HEK293T (cell line): ENCODE measurements around the gene SH3BGRL.

Source experiments
- CTCF ChIA-PET: fragments of 350-600 bp; formaldehyde crosslinking; extraction: SDS; loops from one replicate; lab custom pipeline; 2021; ENCODE audit warnings: antibody characterized with exemption, inconsistent platforms; lab: Yijun Ruan, JAX
- POLR2A ChIA-PET: fragments of 350-600 bp; formaldehyde crosslinking; extraction: SDS; loops from one replicate; lab custom pipeline; 2020; ENCODE audit warnings: antibody characterized with exemption, inconsistent platforms; lab: Yijun Ruan, JAX
- DNase-seq: peaks from one replicate; pipeline ENCODE4 v3.0.0; 2012; ENCODE audit warnings: mixed read lengths; ENCODE audit errors: extremely low spot score
- ARNT ChIP-seq: fragments of 450-650 bp; IDR thresholded peaks from 2 replicates; pipeline ENCODE4 v1.6.1; 2017; ENCODE audit warnings: mild to moderate bottlenecking
- BHLHE40 ChIP-seq: fragments of 450-650 bp; IDR thresholded peaks from 2 replicates; pipeline ENCODE4 v1.6.1; 2016; ENCODE audit warnings: mild to moderate bottlenecking, moderate library complexity, borderline replicate concordance
- CTBP1 ChIP-seq: fragments of 450-650 bp; IDR thresholded peaks from 2 replicates; pipeline ENCODE4 v1.6.1; 2016; ENCODE audit warnings: borderline replicate concordance
- ELF4 ChIP-seq: fragments of 450-650 bp; IDR thresholded peaks from 2 replicates; pipeline ENCODE4 v1.6.1; 2017; ENCODE audit warnings: antibody characterized with exemption
- FOXA1 ChIP-seq: fragments of 450-650 bp; IDR thresholded peaks from 2 replicates; pipeline ENCODE4 v1.6.1; 2016; ENCODE audit warnings: mild to moderate bottlenecking
- FOXK2 ChIP-seq: fragments of 450-650 bp; IDR thresholded peaks from 2 replicates; pipeline ENCODE4 v1.6.1; 2016; ENCODE audit warnings: mild to moderate bottlenecking
- FOXM1 ChIP-seq: fragments of 450-650 bp; IDR thresholded peaks from 2 replicates; pipeline ENCODE4 v1.6.1; 2017; ENCODE audit warnings: mild to moderate bottlenecking, borderline replicate concordance
- HDGF ChIP-seq: fragments of 450-650 bp; IDR thresholded peaks from 2 replicates; pipeline ENCODE4 v1.6.1; 2017; ENCODE audit warnings: antibody characterized with exemption, borderline replicate concordance
- L3MBTL2 ChIP-seq: fragments of 450-650 bp; conservative IDR thresholded peaks from 2 replicates; pipeline ENCODE4 v1.6.1; 2016; ENCODE audit warnings: mild to moderate bottlenecking
- LEF1 ChIP-seq: fragments of 450-650 bp; IDR thresholded peaks from 2 replicates; pipeline ENCODE4 v1.6.1; 2017; ENCODE audit warnings: mild to moderate bottlenecking, borderline replicate concordance
- NFRKB ChIP-seq: fragments of 450-650 bp; IDR thresholded peaks from 2 replicates; pipeline ENCODE4 v1.6.1; 2016; ENCODE audit warnings: mild to moderate bottlenecking, moderate library complexity
- SP1 ChIP-seq: fragments of 450-650 bp; IDR thresholded peaks from 2 replicates; pipeline ENCODE4 v1.6.1; 2017
- SUZ12 ChIP-seq: fragments of 450-650 bp; IDR thresholded peaks from 2 replicates; pipeline ENCODE4 v1.6.1; 2016; ENCODE audit warnings: mild to moderate bottlenecking
- TARDBP ChIP-seq: fragments of 450-650 bp; IDR thresholded peaks from 2 replicates; pipeline ENCODE4 v1.6.1; 2016
- ZNF384 ChIP-seq: fragments of 450-650 bp; IDR thresholded peaks from 2 replicates; pipeline ENCODE4 v1.6.1; 2016
- TF ChIP-seq, protein P1 (sequence below): fragments of 450-650 bp; IDR thresholded peaks from 2 replicates; pipeline ENCODE4 v1.6.1; 2016

Gene SH3BGRL

DNA sequence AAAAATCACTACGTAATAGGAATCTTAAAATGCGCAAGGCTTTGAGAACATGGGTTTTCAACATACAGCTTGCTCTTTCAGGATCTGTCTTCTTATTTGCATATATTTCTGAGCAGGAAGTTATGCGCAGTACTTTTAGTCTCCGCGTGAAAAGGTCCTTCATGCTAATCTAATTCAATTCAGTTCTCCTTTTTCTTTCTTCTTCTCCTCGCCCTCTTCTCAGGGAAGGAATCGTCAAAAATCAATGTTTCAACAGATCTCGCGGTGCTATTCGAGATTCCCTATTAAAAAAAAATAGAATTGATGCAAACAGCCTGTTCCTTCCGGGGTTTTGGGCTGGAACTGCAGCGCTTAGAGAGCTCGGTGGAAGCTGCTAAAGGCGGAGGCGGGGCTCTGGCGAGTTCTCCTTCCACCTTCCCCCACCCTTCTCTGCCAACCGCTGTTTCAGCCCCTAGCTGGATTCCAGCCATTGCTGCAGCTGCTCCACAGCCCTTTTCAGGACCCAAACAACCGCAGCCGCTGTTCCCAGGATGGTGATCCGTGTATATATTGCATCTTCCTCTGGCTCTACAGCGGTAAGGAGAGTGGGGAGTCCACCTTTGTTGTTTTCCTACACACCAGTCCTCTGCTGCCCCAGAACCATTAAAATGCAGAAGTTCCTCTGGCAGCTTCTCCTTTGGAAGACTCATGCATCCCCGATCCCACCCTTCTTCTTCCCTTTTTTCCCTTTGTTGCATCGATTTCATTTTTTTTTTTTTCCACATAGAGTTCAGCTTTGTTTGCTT, at the start of gene SH3BGRL, which contains the start of gene HMGN5:
TSS of gene SH3BGRL (plus strand) at position 432 of the 785 bp plus-strand sequence. CDS start at position 531, 99 bp downstream.
TSS of gene HMGN5 (minus strand) at position 243 of the 785 bp plus-strand sequence. CDS start 80,364 bp downstream, outside the sequence.
- POLR2A ChIA-PET, result interaction anchor here (0.7 to 1.7 kb wide), 7 partner anchors 8 to 393 kb away, joined by 3 to 11 read pairs (median 4); no protein-coding TSS in a partner anchor
- CTCF ChIA-PET, result interaction anchor here (0.6 to 1.8 kb wide), 4 partner anchors 74 to 190 kb away, joined by 3 to 9 read pairs (median 4); no protein-coding TSS in a partner anchor
- DNase-seq, result peak; percentile 67
- TF ChIP-seq HDGF (no peak), FOXA1 (no peak), ZNF384 (peak; percentile 21; the same call in 1 of the 2 replicates), SP1 (no peak), L3MBTL2 (peak; percentile 31; the same call in 1 of the 2 replicates), SUZ12 (no peak), ELF4 (no peak)
- TF ChIP-seq, protein P1, sequence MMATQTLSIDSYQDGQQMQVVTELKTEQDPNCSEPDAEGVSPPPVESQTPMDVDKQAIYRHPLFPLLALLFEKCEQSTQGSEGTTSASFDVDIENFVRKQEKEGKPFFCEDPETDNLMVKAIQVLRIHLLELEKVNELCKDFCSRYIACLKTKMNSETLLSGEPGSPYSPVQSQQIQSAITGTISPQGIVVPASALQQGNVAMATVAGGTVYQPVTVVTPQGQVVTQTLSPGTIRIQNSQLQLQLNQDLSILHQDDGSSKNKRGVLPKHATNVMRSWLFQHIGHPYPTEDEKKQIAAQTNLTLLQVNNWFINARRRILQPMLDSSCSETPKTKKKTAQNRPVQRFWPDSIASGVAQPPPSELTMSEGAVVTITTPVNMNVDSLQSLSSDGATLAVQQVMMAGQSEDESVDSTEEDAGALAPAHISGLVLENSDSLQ, result no peak

DNA sequence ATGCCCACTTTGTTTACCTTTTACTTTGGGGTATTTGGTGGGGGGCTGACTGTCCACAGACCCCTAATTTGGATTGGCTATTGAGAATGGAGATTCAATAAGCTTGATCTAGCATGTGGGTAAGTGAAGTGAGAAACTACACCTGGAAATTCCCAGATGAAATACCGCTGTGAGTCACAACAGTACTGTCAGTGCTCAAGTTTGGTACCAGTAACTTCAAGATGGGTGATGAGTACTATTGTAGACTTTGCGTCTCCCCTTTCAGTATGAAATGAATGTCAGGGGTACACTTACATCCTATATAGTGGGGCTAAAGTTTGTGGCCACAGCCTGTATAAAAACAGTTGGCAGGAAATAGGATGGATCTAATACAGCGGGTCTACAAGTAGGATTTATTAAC, 33.5 kb upstream of the SH3BGRL start:
- POLR2A ChIA-PET, result no interaction called here
- TF ChIP-seq FOXK2, result no peak
- no peak for TF ChIP-seq NFRKB
- TF ChIP-seq CTBP1, result no peak
- no peak for TF ChIP-seq ARNT
- TF ChIP-seq TARDBP, result no peak
- no peak for TF ChIP-seq LEF1
- no peak for TF ChIP-seq FOXA1
- TF ChIP-seq, protein P1, result no peak
- CTCF ChIA-PET, result no interaction called here
- DNase-seq, result no peak

DNA sequence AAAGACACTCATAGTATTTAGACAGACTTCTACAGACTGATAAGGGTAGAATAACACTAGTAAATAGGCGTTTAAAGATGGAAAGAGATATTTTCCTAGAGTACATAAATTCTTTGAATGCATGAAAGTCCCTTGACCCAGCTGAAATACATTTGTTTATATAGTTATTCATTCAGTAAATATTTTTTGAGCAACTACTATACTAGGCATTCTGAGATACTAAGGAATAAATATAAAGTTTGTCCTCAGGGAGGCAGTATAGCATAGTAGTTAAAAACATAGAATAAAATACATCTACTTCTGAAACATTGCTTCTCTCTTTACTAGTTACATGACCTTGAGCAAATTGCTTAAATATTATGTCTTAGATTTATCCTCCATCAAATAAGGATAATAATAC, 27.6 kb upstream of the SH3BGRL start:
- CTCF ChIA-PET, result no interaction called here
- DNase-seq, result peak; percentile 9
- POLR2A ChIA-PET, result no interaction called here
- no peak for TF ChIP-seq TARDBP
- no peak for TF ChIP-seq LEF1
- TF ChIP-seq FOXK2, result no peak
- no peak for TF ChIP-seq SUZ12
- TF ChIP-seq BHLHE40, result no peak
- no peak for TF ChIP-seq ZNF384
- TF ChIP-seq CTBP1, result no peak
- TF ChIP-seq ELF4, result no peak
- TF ChIP-seq FOXM1, result no peak
- TF ChIP-seq HDGF, result no peak
- TF ChIP-seq SP1, result no peak
- TF ChIP-seq, protein P1, result no peak
- TF ChIP-seq NFRKB, result no peak
- no peak for TF ChIP-seq ARNT

DNA sequence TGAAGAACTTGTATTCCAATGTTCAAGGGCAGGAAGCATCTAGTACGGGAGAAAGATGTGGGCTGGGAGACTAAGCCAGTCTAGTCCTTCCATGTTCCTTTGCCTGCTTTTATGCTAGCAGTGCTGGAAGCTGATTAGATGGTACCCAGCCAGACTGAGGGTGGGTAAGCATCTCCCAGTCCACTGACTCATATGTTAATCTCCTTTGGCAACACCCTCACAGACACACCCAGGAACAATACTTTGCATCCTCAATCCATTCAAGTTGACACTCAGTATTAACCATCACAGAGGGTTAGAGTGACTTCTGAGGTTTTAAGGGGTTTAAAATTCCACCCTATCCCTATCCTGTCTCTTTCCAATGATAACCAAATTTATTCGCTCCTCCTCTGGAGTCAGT, 6.6 kb upstream of the SH3BGRL start:
- POLR2A ChIA-PET, result no interaction called here
- DNase-seq, result no peak
- CTCF ChIA-PET, result interaction anchor here (0.5 to 1.1 kb wide), 6 partner anchors 9 to 494 kb away, joined by 3 to 5 read pairs (median 3); no protein-coding TSS in a partner anchor
- TF ChIP-seq ZNF384, result no peak

DNA sequence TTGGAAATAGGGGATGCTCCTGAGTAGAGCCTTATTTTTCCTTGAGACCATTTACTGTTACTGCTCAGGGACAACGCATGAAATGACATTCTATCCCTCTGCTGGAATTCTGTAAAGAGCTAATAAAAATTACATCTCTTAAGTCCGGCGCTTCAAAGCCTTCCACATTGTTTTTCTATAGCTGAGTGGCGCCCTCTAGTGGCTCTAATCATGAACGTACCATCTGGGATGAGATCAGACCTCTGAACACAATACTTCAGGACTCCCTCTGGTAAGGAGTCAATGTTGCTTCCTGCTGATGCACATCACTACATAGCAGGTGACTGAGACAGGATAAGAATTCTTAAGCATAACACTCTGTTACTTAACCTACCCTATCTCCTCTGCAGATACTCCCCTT, 6.2 kb upstream of the SH3BGRL start:
- CTCF ChIA-PET, result interaction anchor here (0.5 to 1.1 kb wide), 6 partner anchors 9 to 494 kb away, joined by 3 to 5 read pairs (median 3); no protein-coding TSS in a partner anchor
- POLR2A ChIA-PET, result no interaction called here
- peak; percentile 58 for DNase-seq
- TF ChIP-seq ELF4 (no peak), BHLHE40 (no peak), ZNF384 (no peak), FOXK2 (no peak), FOXA1 (no peak)

DNA sequence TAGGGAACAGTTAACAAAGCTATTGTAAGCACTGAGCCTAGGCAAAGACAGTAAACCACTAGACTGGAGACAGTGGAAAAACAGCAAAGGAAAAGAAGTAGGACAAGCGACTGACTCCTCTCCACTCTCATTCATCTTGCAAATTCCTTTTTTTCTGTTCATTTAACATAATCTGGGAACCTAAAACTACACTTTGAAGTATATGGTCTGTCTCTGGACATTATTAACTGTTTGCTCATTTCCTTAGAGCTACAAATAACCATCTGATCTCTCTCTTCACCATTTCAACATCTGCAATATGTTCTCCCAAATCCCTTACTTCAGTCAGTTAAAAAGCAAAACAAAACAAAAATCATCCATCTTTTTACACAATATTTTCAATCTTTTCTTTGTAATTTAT, 831 bp upstream of the SH3BGRL start:
- CTCF ChIA-PET, result interaction anchor here (1.8 kb wide), 1 partner anchor 80 kb away, joined by 9 read pairs; no protein-coding TSS in a partner anchor
- DNase-seq, result no peak
- POLR2A ChIA-PET, result interaction anchor here (0.8 to 1.7 kb wide), 2 partner anchors 81 to 176 kb away, joined by 3 to 11 read pairs; no protein-coding TSS in a partner anchor
- TF ChIP-seq FOXA1 (no peak), FOXK2 (no peak), ELF4 (no peak), SUZ12 (no peak), ARNT (no peak), NFRKB (no peak), HDGF (no peak), SP1 (no peak), ZNF384 (no peak)
- TF ChIP-seq, protein P1, result no peak
